HPDE6-E6E7 (cell line): ENCODE results near the gene TNXB.
"Not testable (repeated sequence)": the region's sequence is repeated elsewhere in the genome, so short reads cannot be mapped to it uniquely, and the experiment has no call there.

Experiments used
- DNase-seq: peaks from one replicate; pipeline ENCODE4 v3.0.0; 2011; ENCODE audit warnings: missing footprints; ENCODE audit errors: extremely low spot score

TNXB gene

GRCh38 chr6:32004864-32005537 is 104.1 kb downstream of the TNXB start:
- not testable (repeated sequence) for DNase-seq

GRCh38 chr6:32004393-32004792 is 104.7 kb downstream of the TNXB start:
- DNase-seq: not testable (repeated sequence)

GRCh38 chr6:32003301-32003700 is 105.8 kb downstream of the TNXB start:
- DNase-seq: not testable (repeated sequence)

- not testable (repeated sequence) for DNase-seq
These were observed 106.4 kb downstream of the TNXB start for GRCh38 chr6:32002546-32003268.

- not testable (repeated sequence) for DNase-seq
These were observed 112.8 kb downstream of the TNXB start for GRCh38 chr6:31996385-31996784.

- not testable (repeated sequence) for DNase-seq
These were observed 114.7 kb downstream of the TNXB start for GRCh38 chr6:31994421-31994820.
